Muscle layer of duodenum (tissue), 2 donors: ENCODE data around the gene EIF5.
"Not testable (repeated sequence)": the region's sequence is repeated elsewhere in the genome, so short reads cannot be mapped to it uniquely, and the experiment has no call there.

Experiments used
- H3K27ac ChIP-seq: one replicate; pipeline ENCODE4 v1.7.0; 2013; ENCODE audit warnings: mild to moderate bottlenecking, low read length
- H3K27me3 ChIP-seq: one replicate; pipeline ENCODE4 v1.7.0; 2013; ENCODE audit warnings: low read depth, mild to moderate bottlenecking, control low read depth, low read length
- H3K36me3 ChIP-seq, 2 donors: one replicate each; pipeline ENCODE4 v1.7.0; 2013; ENCODE audit warnings: low read length in 2 of 2, control low read depth in 1 of 2, mild to moderate bottlenecking in 1 of 2; ENCODE audit not compliant: insufficient read depth in 2 of 2, control insufficient read depth in 1 of 2
- H3K4me1 ChIP-seq, 2 donors: one replicate each; pipeline ENCODE4 v1.7.0; 2013; ENCODE audit warnings: low read length in 2 of 2, mild to moderate bottlenecking in 2 of 2, control low read depth in 1 of 2, moderate library complexity in 1 of 2; ENCODE audit not compliant: insufficient read depth in 2 of 2, control insufficient read depth in 1 of 2
- H3K4me3 ChIP-seq, 2 donors: one replicate each; pipeline ENCODE4 v1.7.0; 2013; ENCODE audit warnings: low read length in 2 of 2, low read depth in 1 of 2, mild to moderate bottlenecking in 1 of 2
- H3K9me3 ChIP-seq, 2 donors: one replicate each; pipeline ENCODE4 v1.7.0; 2013; ENCODE audit warnings: low read length in 2 of 2, control low read depth in 1 of 2, mild to moderate bottlenecking in 1 of 2; ENCODE audit not compliant: control insufficient read depth in 1 of 2
- donor health status: healthy.

The EIF5 gene

GRCh38 chr14:103357552-103357951 is 23.5 kb downstream of the EIF5 start:
- not testable (repeated sequence) for H3K4me1 ChIP-seq, H3K27ac ChIP-seq, H3K9me3 ChIP-seq, H3K4me3 ChIP-seq, H3K36me3 ChIP-seq, H3K27me3 ChIP-seq

- Histone ChIP-seq H3K4me3 (no peak overlapping the region), H3K27ac (no peak overlapping the region), H3K36me3 (no peaks in the 10 kb centered on the region), H3K4me1 (peaks cover 0 to 4% of the 10 kb centered on the region in 2 donors), H3K27me3 (no peaks in the 10 kb centered on the region), H3K9me3 (peaks cover 0 to 4% of the 10 kb centered on the region in 2 donors)
Measured at GRCh38 chr14:103360548-103360947, 26.5 kb downstream of the EIF5 start.

GRCh38 chr14:103361867-103362266 is 27.8 kb downstream of the EIF5 start:
- H3K36me3 ChIP-seq, result no peaks in the 10 kb centered on the region
- no peak overlapping the region for H3K27ac ChIP-seq
- no peak overlapping the region for H3K4me3 ChIP-seq
- peaks cover 0 to 2% of the 10 kb centered on the region in 2 donors for H3K4me1 ChIP-seq
- peaks cover 0 to 4% of the 10 kb centered on the region in 2 donors for H3K9me3 ChIP-seq
- H3K27me3 ChIP-seq, result no peaks in the 10 kb centered on the region

GRCh38 chr14:103362780-103363179 is 28.7 kb downstream of the EIF5 start:
- Histone ChIP-seq H3K36me3 (no peaks in the 10 kb centered on the region), H3K4me3 (no peak overlapping the region), H3K9me3 (peaks cover 0 to 4% of the 10 kb centered on the region in 2 donors), H3K27me3 (no peaks in the 10 kb centered on the region), H3K4me1 (no peaks in the 10 kb centered on the region), H3K27ac (no peak overlapping the region)

GRCh38 chr14:103366741-103367140 is 32.7 kb downstream of the EIF5 start:
- H3K9me3 ChIP-seq, result peaks cover 0 to 4% of the 10 kb centered on the region in 2 donors
- no peaks in the 10 kb centered on the region for H3K36me3 ChIP-seq
- no peak overlapping the region for H3K4me3 ChIP-seq
- H3K4me1 ChIP-seq, result no peaks in the 10 kb centered on the region
- H3K27me3 ChIP-seq, result no peaks in the 10 kb centered on the region
- H3K27ac ChIP-seq, result no peak overlapping the region

- Histone ChIP-seq H3K27me3 (no peaks in the 10 kb centered on the region), H3K27ac (no peak overlapping the region), H3K4me1 (no peaks in the 10 kb centered on the region), H3K36me3 (no peaks in the 10 kb centered on the region), H3K4me3 (no peak overlapping the region), H3K9me3 (no peaks in the 10 kb centered on the region)
Measured at GRCh38 chr14:103367995-103368394, 34.0 kb downstream of the EIF5 start.

- H3K27ac ChIP-seq, result no peak overlapping the region
- no peak overlapping the region for H3K4me3 ChIP-seq
- no peaks in the 10 kb centered on the region for H3K36me3 ChIP-seq
- no peaks in the 10 kb centered on the region for H3K27me3 ChIP-seq
- H3K4me1 ChIP-seq, result no peaks in the 10 kb centered on the region
- H3K9me3 ChIP-seq, result no peaks in the 10 kb centered on the region
Measured at GRCh38 chr14:103370087-103370486, 36.0 kb downstream of the EIF5 start.

- no peak overlapping the region for H3K4me3 ChIP-seq
- H3K36me3 ChIP-seq, result no peaks in the 10 kb centered on the region
- no peaks in the 10 kb centered on the region for H3K9me3 ChIP-seq
- no peak overlapping the region for H3K27ac ChIP-seq
- H3K27me3 ChIP-seq, result no peaks in the 10 kb centered on the region
- no peaks in the 10 kb centered on the region for H3K4me1 ChIP-seq
Measured at GRCh38 chr14:103372017-103372416, 38.0 kb downstream of the EIF5 start.

- Histone ChIP-seq H3K27me3 (no peaks in the 10 kb centered on the region), H3K4me3 (no peak overlapping the region), H3K36me3 (no peaks in the 10 kb centered on the region), H3K9me3 (no peaks in the 10 kb centered on the region), H3K4me1 (no peaks in the 10 kb centered on the region), H3K27ac (no peak overlapping the region)
Measured at GRCh38 chr14:103372552-103373304, 38.7 kb downstream of the EIF5 start.

GRCh38 chr14:103374121-103374520 is 40.1 kb downstream of the EIF5 start:
- no peak overlapping the region for H3K27ac ChIP-seq
- no peak overlapping the region for H3K4me3 ChIP-seq
- no peaks in the 10 kb centered on the region for H3K9me3 ChIP-seq
- no peaks in the 10 kb centered on the region for H3K36me3 ChIP-seq
- no peaks in the 10 kb centered on the region for H3K4me1 ChIP-seq
- H3K27me3 ChIP-seq, result no peaks in the 10 kb centered on the region

- H3K4me1 ChIP-seq, result no peaks in the 10 kb centered on the region
- H3K27ac ChIP-seq, result no peak overlapping the region
- H3K4me3 ChIP-seq, result no peak overlapping the region
- no peaks in the 10 kb centered on the region for H3K27me3 ChIP-seq
- H3K36me3 ChIP-seq, result no peaks in the 10 kb centered on the region
- no peaks in the 10 kb centered on the region for H3K9me3 ChIP-seq
Measured at GRCh38 chr14:103377522-103378037, 43.5 kb downstream of the EIF5 start.
